ENCODE results near the gene AGPAT4.
A peak's percentile ranks its signal among the peaks of the same experiment; 100 is the strongest.
"Not testable (repeated sequence)": the region's sequence is repeated elsewhere in the genome, so short reads cannot be mapped to it uniquely, and the experiment has no call there.

The AGPAT4 gene

DNA sequence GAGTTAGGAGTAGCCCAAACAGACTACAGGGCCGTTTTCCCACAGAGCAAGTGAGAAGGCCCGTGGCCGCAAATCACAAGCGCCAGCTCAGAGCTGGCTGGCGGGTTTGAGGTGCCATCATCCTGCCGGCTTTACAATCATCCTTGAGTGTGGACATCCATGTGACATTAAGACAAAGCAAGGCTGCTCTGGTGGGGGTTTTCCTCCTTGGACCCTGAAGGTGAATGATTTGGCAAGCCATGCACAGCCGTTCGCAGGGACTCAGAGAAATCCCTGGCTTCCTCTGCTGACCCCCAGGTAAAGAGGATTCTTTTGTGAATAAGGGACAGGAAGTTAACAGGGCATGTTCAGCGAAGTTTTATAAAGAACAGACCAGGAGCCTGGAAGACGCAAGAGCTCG lies 137.2 kb downstream of the AGPAT4 start:
- DNase-seq, result no peak

DNA sequence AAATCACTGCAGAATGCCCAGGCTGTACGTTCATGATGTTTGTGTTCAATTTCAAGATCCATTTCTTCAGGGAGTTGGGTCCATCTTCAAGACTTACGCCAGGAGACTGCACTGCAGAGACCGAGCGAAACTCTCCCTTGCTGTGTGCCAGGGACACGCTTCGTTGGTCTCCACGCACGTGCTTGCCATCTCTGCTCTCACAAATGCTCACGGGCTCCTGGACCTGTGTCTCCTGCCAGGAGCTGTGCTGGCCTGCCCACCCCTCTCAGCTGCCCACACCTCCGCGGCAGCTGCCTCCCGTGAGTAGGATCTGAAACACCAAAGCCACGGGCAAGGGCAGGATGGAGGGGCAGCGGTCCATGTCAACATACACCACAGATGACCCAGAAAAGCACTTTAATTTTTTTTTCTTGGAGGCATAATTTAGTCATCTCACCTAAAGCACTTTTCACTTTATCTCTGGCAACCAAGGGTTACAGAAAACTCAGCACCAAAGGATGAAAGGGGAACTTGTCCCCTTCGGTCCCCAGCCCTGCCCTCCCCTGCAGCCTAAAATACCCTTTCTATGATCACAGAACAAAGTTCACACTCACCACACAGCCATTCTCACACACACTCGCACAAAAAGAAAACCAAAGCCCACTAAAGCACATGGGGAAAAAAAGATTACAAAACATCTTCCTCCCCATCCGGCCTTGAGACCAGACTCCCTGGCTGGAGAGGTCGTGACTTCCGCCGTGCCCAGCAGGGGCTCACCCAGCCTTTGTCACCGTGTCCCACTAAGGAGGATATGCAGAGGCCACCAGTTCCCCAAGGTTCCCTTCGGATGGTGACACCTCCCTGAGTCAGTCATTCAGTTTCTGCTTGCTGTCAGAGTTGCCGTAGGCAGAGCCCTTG lies 137.9 kb downstream of the AGPAT4 start:
- peak; percentile 39 for DNase-seq

DNA sequence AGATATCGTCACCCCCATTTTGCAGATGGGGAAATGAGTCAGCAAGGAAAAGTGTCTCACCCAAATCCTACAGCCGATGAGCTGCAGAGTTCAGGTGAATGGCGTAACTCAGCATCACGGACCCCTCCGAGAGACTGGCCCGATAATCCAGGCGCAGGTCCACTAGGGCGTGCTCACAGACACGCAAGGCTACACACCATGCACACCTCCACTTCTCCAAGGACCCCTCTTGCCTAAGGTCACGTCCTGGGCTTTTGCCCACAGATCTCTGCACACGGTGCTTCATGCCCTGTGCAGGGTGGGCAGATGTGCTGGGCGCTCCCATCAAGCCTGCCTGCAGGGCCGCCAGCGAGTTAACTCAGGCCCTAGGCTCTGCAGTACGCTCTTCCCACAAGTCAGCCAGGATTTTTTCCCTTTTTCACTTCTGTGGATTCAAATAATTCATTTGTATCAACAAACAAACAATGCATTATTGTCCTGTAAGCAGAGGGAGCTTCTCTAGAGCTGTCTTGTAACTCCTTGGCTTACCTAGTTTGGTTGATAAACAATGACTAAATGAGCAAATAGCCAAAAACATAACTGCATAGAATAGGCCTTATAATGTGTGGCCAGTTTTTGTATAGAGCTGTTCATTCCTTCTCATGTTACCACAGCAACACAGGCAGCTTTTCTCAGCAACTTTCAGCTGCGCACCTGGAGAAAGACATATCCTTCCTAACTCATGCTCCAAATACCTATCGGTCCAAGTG lies 139.1 kb downstream of the AGPAT4 start:
- DNase-seq, result no peak

DNA sequence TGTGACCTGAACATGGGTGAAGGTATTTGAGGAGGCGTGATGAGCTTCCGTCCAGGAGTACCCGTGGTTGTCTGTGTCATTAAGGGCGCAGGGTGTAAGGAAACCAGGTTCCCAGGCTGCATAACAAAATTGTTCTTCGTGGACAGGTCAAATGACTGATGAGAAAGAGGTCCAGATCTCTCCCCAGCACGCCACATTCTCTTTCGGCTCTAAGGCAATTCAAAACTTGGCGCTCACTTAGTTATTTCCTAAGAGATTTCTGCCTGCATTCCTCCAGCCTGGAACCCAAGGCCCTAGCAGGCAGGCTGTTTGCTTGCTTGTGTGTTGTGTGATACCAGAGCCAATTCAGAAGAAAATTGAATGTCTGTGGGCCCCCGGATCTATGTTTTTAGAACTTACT lies 139.9 kb downstream of the AGPAT4 start:
- DNase-seq, result no peak

DNA sequence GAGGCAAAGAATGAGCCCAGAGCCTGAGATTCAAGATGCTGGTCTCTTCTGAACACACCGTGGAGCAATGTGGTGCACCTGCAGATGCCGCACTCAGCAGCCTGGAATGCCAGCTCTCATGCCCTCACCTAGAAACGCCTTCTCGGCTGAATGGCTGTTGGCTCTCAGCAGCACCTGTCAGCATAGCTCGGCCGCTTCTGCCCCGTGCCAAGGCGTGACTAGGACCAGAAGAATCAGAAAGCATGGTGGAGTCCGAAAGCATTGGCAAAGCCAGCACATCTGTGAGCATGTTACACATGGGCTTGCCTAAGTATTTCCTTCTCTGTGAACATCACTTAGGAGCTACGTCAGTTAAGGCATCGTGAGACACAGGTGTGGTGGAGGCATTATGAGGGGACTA lies 141.5 kb downstream of the AGPAT4 start:
- DNase-seq, result no peak

DNA sequence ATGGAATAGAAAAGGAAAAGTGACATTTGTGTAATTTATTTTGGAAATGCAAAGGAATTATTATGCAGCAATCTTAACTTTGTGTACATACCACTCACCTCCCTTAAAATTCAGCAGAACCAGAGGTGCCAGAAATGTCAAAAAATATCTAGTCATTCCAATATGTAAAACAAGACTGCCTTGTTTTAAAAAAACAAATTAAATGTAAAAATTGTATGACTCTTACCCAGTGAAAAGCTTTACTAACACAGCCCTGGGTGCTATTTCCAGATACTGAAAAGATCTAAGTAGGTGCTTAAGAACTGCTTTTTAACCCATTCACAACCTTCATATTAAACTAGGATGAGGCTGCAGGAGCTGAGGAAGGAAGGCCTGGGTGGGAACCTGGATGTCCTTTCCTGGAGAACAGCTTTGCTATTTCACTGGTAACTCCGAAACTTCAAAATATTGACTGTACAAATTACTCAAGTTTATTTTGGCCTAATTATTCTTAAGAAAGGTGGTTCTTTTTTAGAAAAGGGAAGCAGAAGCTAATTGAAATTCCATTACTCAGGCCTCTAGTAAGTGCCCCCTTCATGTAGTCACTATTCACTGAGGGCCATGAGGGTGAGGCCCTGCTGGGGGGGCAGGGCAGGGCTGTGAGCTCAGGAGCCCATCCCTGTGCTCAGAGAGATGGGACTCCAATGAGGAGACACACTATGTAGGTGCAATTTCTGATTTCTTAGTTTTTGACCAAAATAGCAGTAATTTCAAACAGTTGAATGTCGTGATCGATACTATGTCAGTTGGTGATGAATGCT lies 142.7 kb downstream of the AGPAT4 start:
- no peak for DNase-seq

DNA sequence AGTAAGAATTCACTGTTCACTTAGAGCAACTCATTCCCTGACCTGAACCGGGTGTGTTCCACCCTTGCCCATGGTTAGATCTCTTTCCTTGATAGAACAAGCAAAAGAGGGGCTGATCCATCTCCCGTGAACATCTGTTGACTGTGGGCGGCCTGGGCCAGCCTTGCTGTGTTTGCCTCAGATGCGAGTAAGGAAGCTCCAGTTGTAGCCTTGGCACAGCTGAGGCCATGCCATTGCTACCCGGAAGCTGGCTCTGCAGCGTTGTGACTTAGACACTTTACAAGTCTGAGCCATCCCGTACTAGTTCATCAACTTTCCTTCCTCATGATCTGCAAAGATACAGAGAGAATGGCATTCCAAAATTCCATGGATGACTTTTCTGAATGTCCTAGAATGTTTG lies 143.3 kb downstream of the AGPAT4 start:
- DNase-seq, result no peak

DNA sequence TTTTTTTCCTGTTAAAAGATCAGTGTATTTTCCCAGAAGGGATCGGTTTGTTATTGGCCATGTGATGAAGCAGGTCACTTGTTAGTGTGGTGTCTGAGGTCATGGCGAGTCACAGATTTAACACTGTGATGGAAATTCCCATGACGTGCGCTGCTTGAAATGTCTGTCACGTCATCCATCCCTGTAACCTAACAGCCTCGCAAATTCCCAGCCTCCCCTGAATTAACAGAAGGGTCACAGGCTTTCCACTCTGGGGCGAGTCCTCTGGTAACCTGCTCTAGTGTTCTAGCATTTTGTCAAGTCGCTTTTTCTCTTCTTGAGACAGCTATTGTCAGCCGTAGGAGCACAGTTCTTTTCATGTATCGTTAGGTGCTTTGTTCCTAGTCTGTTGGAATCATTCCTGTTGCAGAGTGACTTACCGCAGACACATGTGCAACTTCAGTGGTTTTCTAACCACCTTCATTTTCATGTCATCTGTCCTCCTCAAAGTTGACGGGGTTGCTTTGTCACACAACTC lies 145.1 kb downstream of the AGPAT4 start:
- no peak for DNase-seq

DNA sequence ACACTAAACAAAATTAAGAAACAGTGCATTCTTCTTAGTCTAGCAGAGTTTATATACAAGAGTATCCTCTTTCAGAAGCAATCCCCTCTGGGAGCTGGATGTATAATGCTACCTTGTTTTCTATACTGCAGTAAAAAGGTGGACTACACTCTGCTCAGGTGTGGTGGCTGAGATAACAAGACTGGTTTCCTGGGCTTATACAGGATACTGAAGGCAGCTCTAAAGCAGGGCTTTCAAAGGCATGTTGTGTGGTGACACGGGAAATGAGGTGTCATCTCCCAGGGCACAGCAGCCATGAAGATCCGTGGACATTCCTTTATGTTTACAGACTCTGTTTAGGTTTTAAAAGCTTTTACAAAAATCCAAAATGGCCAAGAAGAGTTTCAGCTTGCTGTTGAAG lies 145.6 kb downstream of the AGPAT4 start:
- no peak for DNase-seq

DNA sequence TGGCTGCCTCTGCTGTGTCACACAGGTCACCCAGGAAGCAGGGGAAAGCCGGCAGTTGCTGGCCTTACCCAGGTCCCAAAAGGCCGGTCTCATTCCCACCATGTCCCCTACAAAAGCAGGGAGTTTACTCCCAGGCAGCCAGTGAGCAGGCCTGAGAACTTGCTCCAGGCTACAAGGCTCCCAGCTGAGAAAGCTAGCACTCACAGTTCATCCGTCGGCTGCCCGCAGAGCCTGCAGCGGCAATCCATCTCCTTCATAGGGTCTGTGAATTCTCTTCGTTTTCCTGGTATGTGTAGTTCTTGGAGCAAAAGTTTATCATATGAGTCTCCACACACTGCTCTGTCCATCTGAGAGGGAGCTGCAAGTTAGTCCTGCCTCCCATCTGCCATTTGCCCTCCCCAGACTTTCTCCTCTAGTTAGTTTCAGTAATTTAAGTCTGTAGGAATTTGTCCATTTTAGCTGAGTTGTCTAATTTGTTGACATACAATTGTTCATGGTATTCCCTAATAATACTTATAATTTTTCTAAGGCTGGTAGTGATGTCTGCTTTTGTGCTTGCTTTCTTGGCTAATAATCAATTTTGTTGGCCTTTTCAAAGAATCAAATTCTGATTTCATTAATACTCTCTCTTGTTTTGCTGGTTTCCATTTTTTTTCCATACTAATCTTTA lies 146.7 kb downstream of the AGPAT4 start:
- DNase-seq, result no peak

DNA sequence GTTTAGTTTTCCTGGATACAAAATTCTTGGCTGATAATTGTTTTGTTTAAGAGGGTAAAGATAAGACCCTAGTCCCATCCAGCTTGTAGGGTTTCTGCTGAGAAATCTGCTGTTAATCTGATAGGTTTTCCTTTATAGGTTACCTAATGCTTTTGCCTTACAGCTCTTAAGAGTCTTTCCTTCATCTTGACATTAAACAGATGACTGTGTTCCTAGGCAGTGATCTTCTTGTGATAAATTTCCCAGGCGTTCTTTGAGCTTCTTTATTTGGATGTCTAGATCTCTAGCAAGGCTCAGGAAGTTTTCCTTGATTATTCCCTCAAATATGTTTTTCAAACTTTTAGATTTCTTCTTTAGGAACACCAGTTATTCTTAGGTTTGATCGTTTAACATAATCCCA lies 148.3 kb downstream of the AGPAT4 start:
- DNase-seq, result no peak

DNA sequence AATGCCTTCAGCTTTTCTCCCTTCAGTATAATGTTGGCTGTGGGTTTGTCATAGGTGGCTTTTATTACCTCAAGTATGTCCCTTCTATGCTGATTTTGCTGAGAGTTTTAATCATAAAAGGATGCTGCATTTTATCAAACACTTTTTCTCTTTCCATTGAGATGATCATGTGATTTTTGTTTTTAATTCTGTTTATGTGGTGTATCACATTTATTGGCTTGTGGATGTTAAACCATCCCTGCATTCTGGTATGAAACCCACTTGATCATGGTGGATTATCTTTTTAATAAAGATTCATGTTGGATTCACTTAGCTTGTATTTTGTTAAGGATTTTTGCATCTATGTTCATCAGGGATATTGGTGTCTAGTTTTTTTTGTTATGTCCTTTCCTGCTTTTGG lies 150.5 kb downstream of the AGPAT4 start:
- DNase-seq, result not testable (repeated sequence)

DNA sequence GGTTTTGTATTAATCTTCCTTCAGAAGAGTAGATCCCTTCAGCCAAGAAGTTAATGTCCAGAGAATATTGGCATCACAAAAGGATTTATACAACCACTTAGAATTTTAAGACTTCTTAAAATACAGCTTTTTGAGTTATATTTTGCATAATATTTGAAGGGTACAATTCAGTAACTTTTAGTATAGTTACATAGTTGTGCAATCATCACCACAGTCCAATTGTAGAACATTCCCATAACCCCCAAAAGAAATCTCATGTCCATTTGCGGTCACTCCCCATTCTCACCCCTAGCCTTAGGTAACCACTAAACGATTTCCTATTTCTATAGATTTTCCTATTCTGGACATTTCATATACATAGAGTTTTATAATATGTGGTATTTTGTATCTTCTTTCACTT lies 155.9 kb downstream of the AGPAT4 start:
- no peak for DNase-seq

DNA sequence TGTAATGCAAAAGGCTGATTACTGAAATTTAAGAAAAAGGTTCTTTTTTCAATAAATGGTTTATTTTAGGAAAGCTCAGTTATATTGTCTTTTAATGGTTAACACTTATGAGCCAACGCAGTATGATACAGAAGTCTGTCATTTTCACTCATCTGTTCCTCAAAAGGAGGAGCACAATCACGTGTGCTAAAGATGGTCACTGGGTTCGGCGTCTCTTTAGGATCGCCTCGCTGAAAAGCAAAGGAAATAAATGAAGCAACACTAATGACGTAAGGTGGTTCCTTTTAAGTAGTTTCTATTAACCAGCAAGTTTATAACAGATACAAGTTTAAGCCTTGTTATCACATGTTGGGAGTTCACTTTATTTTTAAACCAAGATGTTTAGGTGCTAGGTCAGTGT lies 156.6 kb downstream of the AGPAT4 start:
- peak; percentile 54 for DNase-seq

DNA sequence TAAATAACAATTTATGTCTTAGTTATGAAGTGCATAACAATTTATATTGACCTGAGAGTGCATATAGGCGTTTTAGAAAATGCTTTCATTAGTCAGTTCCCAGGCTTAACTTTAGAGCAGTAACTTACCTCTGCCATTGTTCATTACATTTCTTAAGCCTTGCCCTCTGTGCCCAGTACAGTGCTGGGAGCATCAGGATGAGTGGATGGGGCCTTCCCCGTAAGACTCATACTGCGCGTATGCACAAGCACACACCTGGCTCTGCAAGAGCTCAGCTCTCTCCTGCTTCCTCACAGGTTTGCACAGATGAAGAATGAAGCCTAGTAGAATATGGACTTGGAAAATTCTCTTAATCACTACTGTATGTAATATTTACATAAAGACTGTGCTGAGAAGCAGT lies 157.3 kb downstream of the AGPAT4 start:
- no peak for DNase-seq

DNA sequence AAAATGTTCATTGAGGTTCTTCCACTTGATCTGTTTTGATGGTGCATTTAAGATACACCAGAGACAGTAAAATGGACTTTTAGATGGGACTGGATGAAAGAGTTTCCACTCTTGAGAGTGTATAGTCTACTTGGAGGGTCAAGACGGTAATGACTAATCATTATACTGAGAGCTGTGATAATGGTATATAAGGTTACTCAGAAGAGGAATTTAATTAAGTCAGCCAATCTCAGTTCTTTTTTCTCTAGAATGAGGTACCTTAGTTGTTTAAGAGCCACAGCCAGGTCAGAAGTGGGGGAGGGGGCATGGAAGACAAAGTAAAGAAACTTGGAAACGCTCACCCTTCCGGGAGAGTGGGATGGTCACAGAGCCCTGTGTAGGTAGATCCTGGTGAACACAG lies 158.4 kb downstream of the AGPAT4 start:
- no peak for DNase-seq

DNA sequence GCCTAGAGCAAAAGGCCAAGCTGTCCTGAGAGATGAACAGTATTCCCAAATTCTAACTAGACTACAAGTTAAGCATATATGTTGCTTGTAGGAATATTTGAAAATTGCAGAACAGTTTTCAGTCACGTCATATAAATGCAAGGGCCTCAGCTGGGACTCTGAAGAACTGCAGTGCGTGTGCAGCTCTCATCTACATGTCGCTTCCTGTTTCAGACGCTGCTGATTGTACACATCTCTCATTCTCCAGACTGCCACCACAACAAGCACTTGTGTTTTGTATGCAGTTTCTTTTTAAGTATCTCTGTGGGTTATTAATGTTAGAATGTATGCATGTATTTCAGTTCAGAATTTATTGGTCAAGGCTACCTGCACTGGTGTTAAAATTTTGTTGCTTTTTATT lies 162.6 kb downstream of the AGPAT4 start:
- DNase-seq, result no peak

DNA sequence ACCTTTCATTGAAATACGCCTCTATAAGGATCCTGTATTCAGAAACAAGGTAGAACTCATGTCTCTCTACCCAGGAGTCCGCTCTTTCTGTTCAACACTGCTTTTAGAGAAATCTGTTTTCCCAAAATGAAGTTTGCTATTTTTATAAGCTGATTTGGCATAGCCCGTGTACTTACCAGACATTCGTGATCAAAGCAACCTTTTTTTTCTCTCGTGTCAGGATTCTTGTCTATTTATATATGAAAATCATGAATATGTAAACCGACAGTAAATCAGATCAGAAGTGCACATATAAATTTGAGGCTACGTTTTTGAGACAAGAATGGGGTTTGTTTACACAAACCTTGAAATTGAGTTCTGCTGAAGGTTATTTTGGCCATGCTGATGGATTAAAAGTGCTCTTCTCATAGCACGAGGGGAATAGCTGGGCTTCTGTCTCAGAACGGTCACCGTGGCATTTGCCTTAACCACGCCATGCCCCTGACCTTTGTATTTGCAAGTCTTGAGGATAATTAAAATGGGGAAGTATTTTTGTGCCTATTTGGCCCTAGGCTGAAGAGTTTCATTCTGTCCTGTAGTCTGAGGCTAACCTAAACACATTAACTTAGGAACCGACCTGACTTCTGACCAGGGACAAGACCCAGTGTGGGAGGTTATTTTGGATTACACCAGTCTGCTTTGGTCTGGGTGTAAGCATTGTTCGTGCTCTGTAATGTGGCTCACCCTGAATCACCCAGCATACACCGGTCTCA lies 163.7 kb downstream of the AGPAT4 start:
- no peak for DNase-seq

DNA sequence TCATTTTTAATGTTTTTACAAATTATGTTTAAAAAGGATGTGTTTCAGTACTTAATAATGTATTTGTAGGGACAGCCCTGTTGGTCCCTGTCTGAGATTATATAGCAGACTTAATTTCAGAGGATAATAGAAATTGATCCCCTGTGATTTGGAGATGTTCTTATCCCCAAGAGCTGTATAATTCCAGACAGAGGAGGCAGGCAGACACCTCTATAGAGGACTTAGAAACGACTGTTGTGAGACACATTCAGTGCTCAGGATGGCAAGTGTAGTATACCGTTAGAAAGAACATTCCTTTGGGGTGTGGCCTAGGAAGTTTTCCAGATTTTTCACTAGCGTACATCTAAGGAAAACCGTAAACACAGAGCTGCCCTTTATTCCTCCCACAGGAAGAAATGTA lies 164.5 kb downstream of the AGPAT4 start:
- DNase-seq, result no peak

DNA sequence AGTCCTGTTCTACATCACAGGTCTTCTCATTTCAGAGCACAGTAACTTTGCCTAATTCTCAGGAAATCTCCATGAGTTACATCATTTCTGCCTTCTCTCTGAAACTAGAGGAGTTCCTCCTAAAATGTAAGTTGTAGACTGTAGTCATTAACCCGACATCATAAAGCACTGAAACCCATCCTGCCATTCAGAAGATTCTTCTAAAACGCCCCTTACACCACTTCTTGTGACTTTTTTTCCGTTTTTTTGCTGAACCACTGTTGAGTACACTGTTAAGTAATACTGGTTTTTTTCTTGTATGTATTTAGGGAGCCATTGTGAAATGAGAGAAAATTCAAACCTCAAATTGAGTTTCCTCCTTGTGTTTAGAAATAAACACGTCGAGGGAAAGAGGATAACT lies 164.9 kb downstream of the AGPAT4 start:
- DNase-seq, result no peak

DNA sequence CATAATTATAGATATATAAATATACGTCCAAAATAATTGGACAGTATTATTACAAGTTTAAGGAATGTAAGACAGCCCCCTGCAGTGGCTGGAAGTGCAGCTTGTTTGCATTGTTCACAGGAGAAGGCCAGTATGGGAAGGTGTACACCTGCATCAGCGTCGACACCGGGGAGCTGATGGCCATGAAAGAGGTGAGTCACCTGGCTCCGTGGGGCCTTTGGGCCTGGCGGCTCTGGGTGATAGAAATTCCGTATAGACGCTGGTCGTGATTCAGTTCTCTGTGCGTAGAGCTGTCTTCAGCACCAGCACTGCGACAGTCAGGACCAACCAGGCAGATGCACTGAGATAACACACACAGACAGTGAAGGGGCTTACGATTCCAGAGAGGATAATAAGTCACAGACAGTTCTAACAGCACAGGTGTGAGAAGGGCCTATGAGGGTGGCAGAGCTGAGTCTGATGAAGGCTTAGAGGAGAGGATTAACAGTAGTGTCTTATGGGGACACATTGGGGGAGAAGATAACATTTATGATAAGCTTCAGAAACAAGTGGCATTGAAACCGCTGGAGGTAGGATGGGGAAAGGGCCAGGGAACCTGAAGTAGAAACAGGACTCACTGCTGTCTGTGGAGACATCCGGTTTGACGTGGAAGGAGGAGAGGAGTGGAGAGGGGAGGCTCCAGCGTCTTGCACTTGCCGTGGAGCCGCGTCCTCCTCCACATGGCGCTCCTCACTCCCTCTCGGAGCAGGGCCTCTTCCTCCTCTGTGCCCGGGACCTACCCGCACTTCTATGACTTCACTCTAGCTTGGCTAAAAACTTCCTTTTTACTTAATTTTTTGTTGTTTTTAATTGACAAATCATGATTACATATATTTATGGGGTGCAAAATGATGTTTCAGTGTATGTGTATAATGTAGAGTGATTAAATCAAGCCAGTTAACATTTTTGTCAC lies 165.8 kb downstream of the AGPAT4 start:
- DNase-seq, result no peak
